SKM-1 (cell line): ENCODE data around the gene SLC24A3.

Source experiments
- DNase-seq: peaks from one replicate; lab custom pipeline; 2025; ENCODE audit not compliant: unreplicated experiment; lab: John Stamatoyannopoulos, UW

The SLC24A3 gene

DNA sequence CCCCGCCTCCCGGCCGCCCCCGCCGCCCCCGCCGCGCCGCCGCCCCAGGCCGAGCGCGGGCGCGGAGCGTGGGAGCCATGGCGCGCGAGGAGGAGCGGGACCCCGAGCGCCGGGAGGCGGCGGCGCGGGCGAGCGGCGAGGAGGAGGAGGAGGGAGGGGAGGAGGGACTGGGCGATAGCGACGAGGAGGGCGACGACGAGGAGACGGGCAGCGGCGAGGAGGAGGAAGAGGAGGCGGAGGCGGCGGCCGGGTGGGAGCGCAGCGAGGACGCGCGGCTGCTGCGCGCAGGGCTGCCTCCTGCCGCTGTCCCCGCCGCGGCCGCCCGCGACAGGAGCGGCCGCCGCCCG lies at the start of gene SLC24A3:
SLC24A3 (plus strand) TSS at position 174 of the 347 bp plus-strand sequence.
- DNase-seq, result no peak

DNA sequence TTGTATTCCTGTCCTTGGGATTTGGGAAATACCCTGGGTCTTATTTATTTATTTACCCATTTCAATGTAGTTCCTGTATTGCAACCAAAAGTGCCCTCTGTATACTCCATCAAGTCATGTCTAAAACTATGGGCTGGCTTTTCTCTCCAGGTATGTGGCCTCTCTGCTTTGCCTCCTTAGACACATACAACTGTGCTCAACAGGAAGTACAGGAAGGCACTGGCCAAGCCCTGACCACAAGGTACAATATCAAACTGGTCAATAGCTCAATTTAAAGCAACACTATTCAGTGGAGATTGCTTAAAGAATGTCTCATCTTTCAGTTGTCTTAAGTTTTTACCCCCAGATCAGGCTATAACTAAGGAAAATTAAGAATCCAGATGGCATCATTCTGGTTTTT lies 42.3 kb upstream of the SLC24A3 start:
- no peak for DNase-seq

DNA sequence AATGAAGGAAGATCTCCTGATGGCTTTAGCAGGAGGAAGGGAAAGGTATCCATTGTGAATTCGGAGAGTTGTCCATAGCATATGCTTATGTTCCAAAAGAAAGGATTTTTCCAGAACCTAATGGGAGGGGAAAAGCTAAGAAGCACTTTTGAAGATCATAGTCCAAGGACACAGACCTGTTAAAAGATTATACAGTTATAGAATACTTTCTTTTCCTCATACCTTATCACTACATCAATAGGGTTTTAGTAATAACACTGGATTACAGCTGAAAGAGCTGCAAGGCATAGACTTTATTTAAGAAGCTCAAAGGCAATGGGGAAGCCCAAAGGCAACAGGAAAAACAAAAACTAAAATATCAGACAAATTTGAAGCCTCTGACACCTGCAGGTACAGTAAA lies 39.8 kb upstream of the SLC24A3 start:
- DNase-seq, result no peak

GRCh38 chr20:19176470-19177052 lies 35.9 kb upstream of the SLC24A3 start:
- no peak for DNase-seq

DNA sequence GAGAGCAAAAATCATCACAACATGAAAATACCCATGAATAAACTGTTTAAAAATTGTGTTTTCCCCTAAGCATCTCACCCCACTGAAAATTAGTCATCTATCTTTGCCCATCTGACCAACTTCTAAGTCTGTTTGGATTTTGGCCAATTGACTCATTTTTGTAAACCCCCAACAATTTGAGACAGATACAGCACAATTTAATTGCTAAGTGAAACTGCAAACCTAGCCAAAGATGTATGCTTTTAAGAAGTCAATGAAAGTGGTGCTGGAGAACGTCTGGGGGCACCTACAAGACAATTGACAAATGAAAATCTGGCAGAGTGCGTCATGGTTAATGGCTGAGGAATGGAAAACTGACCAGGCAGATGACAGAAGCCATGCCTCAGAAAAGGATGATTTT lies 30.9 kb upstream of the SLC24A3 start:
- no peak for DNase-seq

- DNase-seq, result no peak
Observed at GRCh38 chr20:19185083-19185482, 27.4 kb upstream of the SLC24A3 start.

DNA sequence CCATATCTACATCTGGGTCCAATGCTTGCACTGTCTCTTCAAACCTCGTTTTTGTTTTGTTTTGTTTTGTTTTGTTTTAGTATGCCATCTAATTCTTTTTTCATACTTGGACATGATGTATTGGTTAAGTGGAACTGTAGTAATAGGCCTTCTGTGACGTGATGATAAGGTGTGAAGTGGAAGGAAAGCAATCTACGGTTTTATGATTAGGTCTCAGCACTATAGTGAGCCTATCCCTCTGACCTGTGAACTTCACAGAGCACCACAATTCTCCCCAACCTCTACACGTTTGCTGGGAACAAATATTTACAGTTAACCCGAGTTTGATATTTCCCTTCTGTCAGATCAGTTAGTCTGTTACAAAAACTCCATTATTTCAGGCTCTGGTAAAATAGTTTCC lies 19.1 kb upstream of the SLC24A3 start:
- DNase-seq, result no peak

GRCh38 chr20:19205981-19206396 lies 6.5 kb upstream of the SLC24A3 start:
- DNase-seq, result peak; percentile 0

DNA sequence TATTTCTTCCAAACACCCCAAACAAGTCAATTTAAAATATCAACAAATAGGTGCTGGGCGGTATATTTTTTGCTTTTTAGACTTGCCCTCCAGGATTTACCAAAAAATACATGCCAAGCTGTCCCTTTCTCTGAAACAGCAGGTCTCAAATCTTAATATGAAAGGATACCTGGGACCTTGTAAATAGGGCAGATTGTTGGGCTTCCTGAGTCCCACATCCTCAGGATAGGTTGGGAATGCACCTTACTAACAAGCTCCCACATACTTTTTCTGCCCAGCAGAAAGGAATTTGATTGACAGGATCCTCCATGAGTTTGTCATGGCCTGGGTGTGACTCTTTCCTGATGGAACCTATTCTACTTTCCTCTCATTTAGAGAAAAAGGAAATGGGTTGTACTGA lies 4.9 kb upstream of the SLC24A3 start:
- no peak for DNase-seq

DNA sequence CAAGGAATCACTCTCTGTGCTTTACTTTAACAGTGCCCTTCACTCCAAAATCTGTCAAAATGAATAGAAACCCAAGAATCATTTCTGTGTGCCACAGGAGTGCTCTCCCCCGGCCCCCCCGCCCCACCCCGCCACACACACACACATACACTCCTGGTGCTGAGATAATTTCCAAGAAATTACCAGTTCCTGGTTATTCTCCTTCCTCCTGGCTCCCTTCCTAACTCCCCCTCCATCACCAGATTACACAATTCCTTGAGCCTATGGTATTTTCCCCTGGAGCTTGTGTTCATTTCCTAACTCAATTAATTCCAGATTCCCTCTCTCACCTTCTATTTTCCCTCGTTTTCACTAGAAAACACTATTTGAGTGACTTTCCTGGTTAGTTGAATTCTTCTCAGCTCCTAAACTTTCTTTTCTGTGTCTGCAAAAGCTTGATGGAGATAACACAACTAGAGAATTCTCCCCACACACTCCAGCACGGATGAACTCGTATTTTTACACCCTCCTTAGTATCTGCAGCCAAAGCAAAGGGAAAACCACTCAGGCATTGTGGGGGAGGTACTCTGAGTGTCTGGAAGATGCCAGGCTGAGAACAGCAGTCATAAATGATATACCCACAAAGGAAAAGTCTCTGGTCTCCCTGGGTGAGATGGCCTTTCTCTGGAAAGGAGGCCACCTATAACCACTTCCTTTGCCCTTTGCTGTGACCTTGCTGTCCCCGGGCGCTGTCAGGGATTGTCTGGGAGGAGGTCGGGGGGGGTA lies 1.9 kb upstream of the SLC24A3 start:
- DNase-seq, result no peak

GRCh38 chr20:19211252-19211651 lies 1.2 kb upstream of the SLC24A3 start:
- DNase-seq, result no peak

DNA sequence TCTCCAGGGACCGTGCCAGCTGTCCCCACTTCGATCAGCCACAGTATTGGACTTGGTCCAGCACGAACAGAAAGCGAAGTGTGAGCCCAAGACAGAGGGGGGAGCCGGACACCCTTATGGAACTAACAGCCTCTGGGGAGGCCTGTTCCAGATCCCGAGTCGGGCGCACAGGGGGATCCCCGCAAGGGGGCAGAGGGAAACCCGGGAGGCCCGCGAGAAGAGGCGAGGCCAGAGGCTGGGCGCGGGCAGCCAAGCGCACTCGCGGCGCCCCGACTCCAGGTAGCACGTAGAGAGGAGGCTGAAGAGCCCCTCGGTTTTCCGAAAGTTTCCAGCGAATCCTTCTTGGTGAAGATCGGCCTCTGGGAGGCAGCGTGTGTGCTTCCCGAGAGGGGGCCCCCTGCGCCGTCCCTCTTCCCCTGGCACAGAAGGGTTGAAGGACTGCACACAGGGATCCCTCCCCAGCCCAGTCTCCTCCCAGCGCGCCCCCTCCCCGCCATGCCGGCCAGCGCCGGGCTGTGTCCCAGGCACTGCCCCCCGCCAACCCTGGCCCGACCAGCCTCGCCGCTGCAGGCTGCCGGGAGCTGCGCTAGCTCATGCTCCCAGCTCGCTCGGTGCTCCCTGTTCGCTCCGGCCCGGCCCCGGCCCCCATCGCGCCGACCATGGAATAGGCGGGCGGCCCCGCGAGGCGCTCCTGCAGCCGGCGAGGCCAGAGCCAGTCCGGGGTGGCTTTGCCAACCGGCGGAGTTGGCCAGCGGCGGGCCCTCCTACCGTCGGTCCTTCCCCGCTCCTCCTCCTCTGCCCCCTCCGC lies 577 bp upstream of the SLC24A3 start:
- no peak for DNase-seq

- DNase-seq, result no peak
Observed at GRCh38 chr20:19212821-19213502, 520 bp downstream of the SLC24A3 start.

GRCh38 chr20:19213946-19214490 lies 1.6 kb downstream of the SLC24A3 start:
- DNase-seq, result no peak

DNA sequence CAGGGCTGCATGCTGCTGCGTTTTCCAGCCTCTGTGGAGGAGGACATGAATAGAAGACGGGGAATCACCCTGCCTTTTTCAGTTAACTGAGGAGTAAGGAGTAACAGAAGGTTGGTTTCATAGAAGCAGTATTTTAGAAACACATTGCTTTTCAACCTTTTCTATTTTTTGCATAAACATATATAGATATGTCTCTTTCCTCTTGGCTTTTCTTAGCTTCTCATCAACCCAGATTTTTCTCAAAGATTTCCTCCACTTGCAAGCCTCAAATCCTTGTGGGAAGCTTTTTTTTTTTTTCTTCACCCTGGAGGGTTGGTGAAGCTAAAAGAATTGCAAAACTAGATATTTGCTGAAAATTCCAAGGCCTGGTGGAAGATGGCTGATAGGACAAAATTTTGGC lies 6.0 kb downstream of the SLC24A3 start:
- DNase-seq, result no peak

- no peak for DNase-seq
Observed at GRCh38 chr20:19222520-19223040, 10.1 kb downstream of the SLC24A3 start.

GRCh38 chr20:19223640-19224039 lies 11.2 kb downstream of the SLC24A3 start:
- no peak for DNase-seq

- DNase-seq, result no peak
Observed at GRCh38 chr20:19231359-19232035, 19.1 kb downstream of the SLC24A3 start.

GRCh38 chr20:19232997-19233794 lies 20.8 kb downstream of the SLC24A3 start:
- no peak for DNase-seq
